HS-27A (cell line): ENCODE measurements around the gene HHIPL1.
"Not testable (repeated sequence)": the region's sequence is repeated elsewhere in the genome, so short reads cannot be mapped to it uniquely, and the experiment has no call there.

ENCODE experiments used
- DNase-seq: peaks from one replicate; pipeline ENCODE4 v3.0.0-alpha.2; 2012; ENCODE audit warnings: low read depth, missing footprints

HHIPL1 gene

DNA sequence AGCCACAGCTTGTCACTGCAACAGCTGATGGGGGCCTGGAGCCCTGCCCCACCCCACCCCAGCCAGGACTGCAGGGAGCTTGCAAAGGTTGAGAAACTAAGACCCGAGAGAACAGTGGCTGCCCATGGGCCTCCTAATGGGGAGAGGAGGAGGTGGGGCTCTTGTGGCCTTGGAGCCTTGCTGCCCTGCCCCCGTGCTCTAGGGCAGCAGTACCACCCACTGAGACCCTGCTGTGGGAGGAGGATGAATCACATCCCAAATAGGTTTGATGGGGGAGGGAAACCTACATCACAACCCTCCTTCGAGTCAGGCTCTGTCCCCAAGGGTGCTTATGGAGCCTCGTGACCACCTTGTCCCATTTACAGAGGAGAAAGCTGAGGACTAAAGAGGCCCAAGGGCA lies 15.9 kb downstream of the HHIPL1 start:
- no peak for DNase-seq

DNA sequence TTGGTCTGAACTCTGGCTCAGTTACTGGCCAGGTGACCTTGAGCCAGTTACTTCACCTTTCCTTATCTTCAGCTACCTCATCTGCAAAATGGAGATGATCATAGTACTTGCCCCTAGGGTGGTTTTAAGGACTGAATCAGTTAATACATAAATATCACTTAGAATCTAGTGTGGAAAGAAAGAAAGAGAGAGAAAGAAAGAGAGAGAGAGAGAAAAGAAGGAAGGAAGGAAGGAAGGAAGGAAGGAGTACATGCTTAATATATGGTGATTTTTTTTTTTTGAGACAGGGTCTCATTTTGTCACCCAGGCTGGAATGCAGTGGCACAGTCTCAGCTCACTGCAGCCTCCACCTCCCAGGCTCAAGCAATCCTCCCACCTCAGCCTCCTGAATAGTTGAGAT lies 16.3 kb downstream of the HHIPL1 start:
- DNase-seq: not testable (repeated sequence)

DNA sequence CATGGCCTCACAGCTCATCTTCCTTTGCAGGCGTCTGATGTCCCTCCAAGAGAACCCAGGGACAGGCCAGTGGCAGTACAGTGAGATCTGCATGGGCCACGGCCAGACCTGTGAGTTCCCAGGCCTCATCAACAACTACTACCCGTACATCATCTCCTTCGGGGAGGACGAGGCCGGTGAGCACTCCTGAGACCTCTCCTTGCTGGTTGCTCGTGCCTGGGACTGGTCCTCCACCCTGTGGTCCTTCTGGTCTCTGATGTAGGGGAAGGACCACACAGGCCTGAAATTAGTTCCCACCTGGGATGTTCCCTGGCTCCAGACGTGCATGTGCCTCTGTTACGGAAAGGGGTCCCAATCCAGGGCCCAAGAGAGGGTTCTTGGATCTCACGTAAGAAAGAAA lies 17.9 kb downstream of the HHIPL1 start:
- DNase-seq: no peak

DNA sequence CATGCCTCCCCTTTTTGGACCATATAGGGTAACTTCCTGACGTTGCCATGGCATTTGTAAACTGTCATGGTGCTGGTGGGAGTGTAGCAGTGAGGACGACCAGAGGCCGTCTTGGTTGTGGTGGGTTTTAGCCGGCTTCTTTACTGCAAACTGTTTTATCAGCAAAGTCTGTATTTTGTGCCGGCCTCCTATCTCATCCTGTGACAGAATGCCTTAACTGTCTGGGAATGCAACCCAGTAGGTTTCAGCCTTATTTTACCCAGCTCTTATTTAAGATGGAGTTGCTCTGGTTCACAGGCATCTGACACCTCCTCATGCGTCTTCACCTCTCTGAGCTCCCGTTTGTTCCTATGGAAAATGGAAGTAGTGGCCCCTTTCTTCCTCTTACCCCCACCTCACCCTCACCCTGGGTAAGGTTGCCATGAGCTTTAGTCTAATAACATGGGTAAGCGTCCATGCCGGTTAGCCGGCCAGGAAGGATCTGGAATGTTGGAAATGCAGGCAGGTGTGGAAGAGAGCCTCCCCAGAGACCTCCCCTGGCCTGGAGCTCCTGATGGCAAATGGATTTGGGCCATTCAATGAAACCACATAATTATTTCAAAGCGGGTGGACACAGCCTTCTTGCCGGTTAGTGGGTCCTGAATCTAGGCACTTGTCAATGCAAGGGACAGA lies 18.6 kb downstream of the HHIPL1 start:
- DNase-seq: no peak

DNA sequence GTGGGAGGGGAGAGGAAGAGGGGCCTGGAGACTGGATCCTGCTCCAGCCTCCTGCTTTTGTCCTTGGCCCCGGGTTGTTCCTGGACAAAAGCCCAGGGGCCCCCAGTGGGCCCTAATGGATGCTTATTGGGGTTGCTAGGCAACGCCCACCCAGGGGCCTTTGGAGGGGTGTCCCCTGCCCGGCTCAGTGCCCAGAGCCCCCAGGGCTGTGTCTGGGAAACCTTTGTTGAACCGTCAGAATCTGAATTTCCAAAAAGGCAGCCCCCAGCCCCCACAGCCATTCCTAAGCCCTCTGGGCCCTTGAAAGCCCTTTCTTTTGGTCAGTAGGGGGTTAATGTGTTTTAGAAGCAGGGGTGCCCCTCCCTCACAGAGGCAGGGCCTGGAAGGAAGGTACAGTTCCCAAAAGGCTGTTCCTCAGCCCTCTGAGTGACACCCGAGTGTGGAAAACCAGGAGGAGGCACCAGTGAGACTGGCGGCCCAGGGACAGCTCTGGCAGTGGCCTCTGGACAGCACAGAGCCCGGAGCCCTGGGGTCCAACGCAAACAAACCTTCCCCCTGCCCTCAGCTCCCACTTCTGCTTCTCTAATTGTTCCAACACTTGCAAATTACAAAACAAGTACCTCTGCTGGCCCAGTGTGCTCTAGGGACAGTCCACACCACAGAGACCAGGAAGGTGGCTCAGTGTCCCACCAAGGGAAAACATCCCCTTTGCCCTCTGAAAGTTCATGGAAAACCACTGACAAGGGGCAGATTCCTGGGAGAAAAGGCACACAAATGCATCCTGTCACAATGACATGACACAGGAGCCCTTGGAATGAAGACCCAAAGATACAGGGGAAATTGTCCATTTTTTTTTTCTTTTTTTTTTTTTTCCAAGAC lies 19.4 kb downstream of the HHIPL1 start:
- DNase-seq: no peak

DNA sequence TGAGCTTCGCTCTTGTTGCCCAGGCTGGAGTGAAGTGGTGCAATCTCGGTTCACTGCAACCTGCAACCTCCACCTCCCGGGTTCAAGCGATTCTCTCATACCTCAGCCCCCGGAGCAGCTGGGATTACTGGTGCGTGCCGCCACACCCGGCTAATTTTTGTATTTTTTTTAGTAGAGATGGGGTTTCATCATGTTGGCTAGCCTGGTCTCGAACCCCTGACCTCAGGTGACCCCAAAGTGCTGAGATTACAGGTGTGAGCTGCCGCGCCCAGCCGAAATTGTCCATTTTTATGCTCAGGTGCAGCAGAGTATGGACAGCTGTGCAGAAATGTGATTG lies 20.0 kb downstream of the HHIPL1 start:
- no peak for DNase-seq

DNA sequence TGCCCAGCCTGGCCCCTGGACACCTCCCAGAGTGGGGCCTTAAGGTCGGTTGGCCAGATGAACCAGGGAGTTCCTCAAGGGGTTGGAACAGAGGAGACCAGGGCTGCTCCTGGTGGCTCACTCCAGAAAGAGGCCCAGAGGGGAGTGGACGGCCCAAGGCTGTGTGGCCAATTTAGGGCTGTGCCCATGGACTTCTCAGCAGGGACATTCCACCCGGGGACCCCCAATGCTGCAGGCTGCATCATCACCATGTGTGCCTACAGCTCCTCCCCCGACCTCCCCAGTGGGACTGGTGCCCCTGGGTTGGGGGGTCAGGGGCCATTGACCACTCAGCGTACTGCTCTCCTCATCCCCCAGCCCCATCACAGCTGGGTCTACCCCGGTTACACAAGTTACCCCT lies 21.6 kb downstream of the HHIPL1 start:
- no peak for DNase-seq

DNA sequence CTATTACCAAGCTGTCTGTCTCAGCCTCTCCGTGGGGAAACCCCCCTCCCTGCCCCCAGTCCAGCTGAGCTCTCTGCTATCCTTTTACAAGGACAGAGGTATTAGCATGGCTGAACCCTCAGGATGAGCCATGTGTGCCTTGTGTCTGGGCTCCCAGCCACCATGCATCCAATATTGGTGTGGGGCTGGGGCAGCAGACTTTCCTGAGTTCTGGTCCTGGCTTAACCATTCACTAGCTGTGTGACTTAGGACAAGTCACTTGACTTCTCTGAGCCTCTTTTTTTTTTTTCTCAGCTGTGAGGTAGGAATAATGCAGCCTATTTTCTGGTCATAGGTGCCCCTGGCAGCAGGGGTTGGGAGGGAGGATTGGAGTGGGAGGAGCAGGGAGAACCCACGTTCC lies 22.1 kb downstream of the HHIPL1 start:
- no peak for DNase-seq

DNA sequence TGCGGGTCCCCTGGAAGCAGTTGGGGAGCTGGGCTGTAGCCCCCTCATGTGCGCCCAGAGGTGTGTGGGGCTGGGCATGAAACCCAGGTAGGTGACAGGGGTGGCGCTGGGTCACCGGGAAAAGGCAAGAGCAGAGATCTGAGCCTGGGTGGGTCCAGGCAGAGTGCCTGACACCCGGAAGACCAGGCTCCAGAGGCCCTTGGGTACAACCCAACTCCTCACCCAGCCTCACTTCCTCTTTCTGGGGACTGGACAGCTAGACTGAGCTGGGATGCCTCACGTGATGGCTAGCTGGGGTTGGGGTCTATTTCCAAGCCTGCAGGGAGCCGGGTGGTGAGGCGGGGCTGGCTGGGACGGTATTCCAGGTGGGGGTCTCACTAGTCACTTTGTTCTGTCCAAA lies 22.9 kb downstream of the HHIPL1 start:
- no peak for DNase-seq

DNA sequence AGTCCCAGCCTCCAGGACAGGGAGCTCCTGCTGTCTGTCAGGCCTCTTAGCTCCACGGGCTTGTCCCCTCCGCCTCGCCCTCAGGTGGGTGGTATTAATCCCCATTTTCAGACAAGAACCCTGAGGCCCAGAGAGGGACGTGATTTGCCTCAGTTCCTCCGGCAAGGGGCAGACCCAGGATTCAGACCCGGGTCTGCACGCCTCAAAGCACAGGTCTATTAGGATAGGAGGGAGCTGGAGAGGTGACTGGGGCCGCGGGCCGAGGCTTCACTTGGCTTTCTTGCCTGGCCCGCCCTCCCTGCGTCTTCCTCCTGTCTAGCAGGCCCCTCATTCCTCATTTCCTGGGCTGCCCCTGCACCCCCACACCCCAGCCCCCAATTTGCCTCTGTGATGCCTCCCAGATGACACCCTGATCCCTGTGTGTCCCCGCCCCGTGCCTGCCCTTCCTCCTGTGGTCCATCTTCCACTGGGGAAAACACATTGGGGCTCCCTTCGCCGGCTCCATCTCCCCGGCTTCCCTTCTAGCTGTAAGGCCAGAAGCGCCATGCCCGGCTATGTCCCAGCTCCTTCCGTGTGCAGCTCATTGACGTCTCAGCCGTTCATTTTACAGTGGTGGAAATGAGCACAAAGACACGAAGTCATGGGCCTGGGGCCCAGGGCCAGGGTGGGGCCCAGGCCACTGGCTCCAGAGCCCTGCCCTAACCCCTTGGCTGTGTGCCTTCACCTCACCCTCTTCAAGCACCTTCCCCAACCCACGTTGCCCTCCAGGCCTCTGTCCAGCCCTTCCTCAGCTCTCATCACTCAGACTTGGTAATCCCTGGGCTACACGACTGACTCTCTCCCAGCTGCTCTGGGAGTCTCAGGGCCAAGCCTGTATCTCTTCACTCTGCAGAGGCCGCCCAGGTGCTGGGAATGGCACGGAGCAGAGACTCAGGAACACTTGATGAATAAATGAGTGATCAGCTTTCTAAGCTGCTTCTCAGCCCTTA lies 23.7 kb downstream of the HHIPL1 start:
- no peak for DNase-seq

DNA sequence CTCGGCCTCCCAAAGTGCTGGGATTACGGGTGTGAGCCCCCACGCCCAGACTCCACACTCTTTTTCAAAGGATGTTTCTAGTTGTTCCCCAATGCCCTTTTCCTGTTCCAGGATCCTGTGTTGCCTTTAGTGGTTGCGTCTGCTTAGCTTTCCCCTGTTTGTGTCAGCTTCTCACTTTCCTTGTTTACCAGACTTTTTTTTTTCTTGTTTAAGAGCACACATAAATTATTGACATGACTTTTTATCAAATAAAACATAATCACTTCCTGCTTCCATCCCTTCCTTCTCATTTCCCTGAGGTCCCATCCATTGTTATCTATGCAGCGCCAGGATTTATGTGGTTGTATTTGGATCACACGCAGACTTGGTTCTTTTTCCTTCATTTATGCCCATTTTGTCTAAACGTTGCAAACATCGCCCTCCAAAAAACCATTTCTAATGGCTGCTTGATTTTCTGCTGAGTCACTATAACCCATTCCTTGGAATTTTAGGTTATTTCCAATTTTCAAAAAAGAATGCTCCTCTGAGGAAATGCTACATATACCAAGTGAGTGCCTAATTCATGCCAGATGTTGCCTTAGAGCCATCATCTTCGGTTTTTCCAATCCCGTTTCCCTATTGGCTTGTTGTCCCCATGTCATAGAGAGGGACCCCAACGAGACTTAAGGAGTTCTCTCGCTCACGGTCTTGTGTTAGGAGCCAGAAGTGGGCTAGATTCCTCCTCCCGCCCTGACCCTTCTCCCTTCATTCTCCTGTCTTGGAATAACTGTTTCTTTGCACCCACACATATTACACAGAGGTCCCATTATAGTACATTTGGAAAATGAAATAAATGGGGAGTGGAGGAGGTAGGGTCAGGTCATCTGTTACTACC lies 25.7 kb downstream of the HHIPL1 start:
- no peak for DNase-seq

DNA sequence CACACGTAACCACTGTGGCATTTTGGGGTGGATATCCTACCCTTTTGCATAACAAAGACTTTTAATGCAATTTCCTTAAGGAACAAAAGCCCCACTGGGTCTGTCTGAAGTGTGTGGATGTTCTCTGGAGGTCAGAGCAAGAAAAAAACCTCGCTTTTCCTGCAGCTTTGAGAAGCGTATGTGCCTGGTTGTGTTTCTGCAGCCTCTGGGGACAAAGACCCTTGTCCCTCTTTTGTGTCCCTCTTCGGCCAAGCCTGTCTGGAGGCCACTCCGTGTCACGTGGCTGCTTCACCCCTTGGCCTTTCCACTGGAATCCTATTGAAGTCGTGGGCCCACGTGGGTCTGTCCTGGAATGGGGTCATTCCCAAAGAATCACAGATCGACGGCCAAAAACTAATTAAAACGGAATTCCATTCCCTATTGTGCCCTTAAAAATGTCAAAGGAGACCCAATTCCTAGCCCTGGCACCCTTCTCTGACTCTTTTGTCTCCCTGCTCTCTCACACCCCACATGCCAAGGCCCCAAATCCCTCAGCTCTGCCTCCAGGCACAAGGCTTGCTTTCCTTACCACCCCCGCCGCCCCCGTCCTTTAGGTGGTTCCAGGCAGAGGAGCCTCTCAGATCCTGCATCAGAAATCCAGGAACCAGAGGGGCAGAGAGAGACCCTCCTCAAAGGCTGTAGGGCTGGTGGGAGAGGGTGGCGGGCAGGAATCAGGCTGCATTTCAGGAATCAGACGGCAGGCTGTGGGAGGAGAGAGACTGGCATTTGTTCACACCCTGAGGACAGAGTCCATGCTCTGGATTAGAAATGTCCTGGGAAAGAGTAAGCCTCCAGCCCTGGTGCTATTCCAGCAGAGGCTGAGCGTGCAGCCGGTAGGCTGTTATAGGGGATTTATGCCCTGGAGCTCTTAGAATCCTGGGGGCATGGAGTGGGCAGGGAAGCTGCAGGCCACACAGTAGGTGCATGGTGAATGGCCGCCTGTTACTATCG lies 26.6 kb downstream of the HHIPL1 start:
- DNase-seq: no peak

DNA sequence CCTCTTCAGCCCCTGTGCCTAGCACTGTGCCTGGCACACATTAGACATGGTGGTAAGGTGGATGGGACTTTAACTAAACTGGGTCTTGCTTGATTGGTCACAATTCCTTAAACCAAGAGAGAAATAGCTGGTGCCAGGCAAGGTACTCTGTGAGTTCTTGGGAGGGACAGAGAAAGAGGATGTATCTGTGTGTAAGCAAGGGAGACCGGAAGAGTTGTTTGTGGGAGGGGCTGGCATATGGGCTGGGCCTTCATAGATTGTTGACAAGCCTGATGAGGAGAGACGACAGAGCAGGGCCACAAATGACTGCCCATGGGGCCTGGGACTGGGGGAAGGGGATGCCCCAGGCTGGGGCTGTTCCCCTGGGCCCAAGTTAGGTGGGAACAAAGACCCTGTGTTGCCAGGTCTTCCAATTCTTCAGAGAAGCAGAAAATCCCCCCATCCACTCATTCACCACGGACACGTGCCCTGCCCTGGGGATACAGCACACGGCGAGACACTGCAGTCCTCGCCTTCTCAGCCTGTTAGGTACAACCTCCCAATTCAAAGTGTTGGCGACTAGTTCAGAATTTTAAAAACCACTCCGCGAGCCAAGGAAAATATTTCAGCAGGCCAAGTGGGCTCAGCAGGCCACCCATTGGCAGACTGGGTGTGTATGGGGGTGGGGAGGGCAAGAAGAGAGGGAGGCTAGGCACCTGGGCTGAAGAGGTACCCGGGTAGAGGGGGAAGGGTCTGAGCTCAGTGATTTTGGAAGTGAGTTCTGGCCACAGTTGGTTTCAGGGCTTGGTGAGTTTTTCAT lies 27.8 kb downstream of the HHIPL1 start:
- no peak for DNase-seq

DNA sequence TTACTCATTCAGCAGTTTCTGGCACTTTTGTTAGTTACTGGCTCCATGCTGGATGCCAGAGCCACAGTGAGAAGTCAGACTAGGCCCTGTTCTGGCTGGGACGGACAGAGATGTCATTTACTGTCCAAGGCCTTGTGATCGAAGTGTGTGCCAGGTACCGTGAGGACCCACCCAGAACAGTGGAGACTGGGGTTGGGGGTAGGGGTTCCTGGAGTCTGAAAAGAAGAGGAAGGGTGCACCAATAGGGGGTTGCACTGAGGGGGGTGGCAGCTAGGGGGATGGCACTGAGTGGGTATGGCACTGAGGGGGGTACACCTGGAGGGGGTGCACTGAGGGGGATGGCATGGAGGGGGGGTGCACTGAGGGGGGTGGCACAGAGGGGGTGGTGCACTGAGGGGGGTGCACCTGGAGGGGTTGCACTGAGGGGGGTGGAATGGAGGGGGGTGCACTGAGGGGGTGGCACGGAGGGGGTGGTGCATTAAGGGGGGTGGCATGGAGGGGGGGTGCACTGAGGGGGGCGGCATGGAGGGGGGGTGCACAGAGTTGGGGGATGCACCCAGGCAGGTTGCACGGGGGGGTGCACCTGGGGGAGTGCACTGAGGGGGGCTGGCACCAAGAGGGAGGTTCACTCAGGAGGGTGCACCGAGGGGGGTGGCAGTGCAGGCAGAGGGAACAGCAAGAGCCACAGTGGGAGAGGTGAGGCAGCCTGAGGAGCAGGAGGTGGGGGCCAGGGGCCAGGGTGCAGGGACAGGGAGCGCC lies 28.6 kb downstream of the HHIPL1 start:
- no peak for DNase-seq

DNA sequence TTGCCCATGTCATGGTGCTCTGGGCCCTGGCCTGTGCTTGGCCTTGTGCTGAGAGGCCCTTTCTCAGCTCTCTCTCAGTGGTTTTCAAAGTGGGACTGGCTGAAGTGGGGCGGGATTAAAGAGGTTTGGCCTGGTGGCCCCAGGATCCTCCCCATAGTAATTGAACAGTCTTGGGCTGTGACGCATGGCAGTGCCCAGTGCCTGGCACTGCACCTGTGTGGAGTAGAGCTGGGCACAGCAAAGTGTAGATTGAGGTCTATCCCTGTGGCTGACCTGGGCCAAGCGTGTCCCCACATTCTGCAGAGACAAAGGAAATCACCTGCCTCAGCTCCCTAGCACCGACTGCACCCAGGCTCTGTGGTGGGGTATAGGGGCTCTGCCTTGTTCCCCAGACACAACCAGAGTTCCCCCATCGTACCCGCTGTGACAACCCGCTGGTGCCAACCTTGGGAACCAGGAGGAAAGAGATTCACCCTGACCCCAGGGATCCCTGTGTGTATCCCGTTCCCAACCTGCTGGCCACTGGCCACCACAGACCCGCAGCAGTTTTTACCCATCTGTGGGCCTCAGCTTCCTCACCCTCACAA lies 29.2 kb downstream of the HHIPL1 start:
- DNase-seq: no peak

DNA sequence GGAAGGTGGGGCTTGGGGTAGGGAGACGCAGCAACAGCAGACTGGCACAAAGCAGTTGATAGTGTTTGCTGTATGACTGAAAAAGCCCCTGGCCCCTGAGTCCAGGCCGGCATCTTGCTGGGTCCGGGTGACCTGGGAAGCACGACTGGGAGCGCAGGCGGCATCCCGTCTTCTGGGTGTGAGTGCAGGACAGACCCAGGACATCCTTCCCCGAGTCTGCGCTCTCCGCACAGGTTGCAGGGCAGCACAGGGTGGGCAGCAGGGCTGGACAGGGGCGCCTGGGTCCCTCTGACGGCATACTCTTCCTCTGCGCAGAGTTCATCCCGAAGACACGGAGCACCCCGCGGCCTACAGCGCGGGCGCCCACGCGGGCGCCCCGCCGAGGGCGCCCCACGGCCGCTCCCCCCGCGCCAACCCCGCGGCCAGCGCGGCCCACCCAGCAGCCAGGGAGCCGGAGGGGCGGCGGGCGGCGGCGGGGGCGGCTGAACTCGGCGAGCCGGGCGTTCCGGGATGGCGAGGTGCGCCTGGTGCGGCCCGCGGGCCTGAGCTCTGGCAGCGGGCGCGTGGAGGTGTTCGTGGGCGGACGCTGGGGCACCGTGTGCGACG lies 29.9 kb downstream of the HHIPL1 start:
- DNase-seq: no peak

DNA sequence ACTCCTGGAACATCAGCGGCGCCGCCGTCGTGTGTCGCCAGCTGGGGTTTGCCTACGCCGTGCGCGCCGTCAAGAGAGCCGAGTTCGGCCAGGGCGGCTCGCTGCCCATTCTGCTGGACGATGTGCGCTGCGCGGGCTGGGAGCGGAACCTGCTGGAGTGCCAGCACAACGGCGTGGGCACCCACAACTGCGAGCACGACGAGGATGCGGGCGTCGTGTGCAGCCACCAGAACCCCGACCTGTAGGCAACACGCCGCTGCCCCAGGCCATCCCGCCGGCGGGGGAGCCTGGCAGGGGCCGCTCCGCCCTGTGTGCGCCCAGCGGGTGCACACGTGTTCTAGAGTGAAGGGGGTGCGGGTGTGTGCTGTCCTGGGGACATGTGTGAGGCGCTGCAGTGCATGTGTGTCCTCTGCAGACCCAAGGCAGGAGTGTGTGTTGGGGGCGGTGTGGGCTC lies 30.5 kb downstream of the HHIPL1 start:
- DNase-seq: no peak

DNA sequence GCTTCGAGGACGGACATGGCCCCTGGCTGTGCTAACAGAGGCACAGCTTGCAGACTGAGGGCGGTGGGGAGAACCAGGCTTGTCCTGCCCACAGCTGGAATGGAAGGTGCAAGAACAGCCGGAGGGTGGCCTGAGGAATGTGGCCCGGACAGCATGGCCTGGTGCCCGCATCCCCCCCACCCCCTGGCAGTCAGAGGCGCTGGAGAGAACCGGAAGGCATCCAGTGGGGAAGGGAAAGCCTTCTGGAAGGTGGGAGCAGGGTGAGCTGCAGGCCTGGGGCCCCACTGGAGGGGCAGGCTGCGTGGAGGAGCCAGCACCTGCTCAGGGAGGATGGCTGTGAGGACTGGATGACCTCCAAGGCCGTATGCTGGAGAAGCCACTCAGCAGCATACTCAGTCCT lies 31.0 kb downstream of the HHIPL1 start:
- DNase-seq: no peak
